ENCODE measurements around the gene S100A1. TPM values are rescaled to one million over a fixed set of nuclear protein-coding genes. Genes with fewer than 3 reads are reported as not detected.

The S100A1 gene
- total and polyA plus RNA-seq, 2 of the 8 experiments (the other 6 are each of a cell fraction or from before 2014, with no cell fraction given): 2.0 TPM; not detected in 1

GRCh38 chr1:153643816-153644215 lies 15.6 kb downstream of the S100A1 start:
- H4K5ac ChIP-seq (ENCODE audit: insufficient read length, low read depth, low read length): no peak overlapping the region
- H3K4me2 ChIP-seq (ENCODE audit: insufficient read depth in 1 of 2, low read depth in 2 of 2, low read length in 2 of 2): no peak overlapping the region
- no peak overlapping the region for H3K56ac ChIP-seq (replicated peaks; ENCODE audit: insufficient read length, low read depth, low read length)
- POLR2A ChIA-PET (ENCODE audit: partially characterized antibody): interaction anchor here (1.0 to 16.2 kb wide), 6 partner anchors 8 to 45 kb away, joined by 3 to 343 read pairs (median 31); partner anchors contain the start of genes CHTOP, ILF2, S100A1 and S100A13
- no peak overlapping the region for H4K91ac ChIP-seq (replicated peaks; ENCODE audit: insufficient read length, low read length)
- H3K23me2 ChIP-seq (ENCODE audit: low read depth, low read length): no peaks in the 10 kb centered on the region
- H2BK5ac ChIP-seq (ENCODE audit: low read depth, low read length): no peak overlapping the region
- DNase-seq (ENCODE audit: low read depth in 1 of 2, low spot score in 2 of 2) (no peak), FAIRE-seq (no peak)
- H3K23ac ChIP-seq (ENCODE audit: insufficient read length): no peak overlapping the region
- peaks cover 43 to 73% (median 66%) of the 10 kb centered on the region in 4 experiments for H3K36me3 ChIP-seq (ENCODE audit: control insufficient read depth in 2 of 4, insufficient read depth in 4 of 4, low read length in 3 of 4)
- H2AFZ ChIP-seq (ENCODE audit: low read length): no peak overlapping the region
- peaks cover 6 to 7% of the 10 kb centered on the region in 2 experiments for H4K20me1 ChIP-seq (replicated peaks in 1 of 2; ENCODE audit: control insufficient read depth in 1 of 2, insufficient read depth in 2 of 2, low read length in 2 of 2)
- H2BK15ac ChIP-seq (ENCODE audit: low read length): no peak overlapping the region
- H3K18ac ChIP-seq (ENCODE audit: extremely low read depth, low read length): no peak overlapping the region
- no peaks in the 10 kb centered on the region for H3K79me1 ChIP-seq (ENCODE audit: low read depth, low read length)
- H2BK120ac ChIP-seq (replicated peaks; ENCODE audit: low read depth, low read length): no peak overlapping the region
- no peak overlapping the region for H3K9ac ChIP-seq (replicated peaks in 1 of 4; ENCODE audit: extremely low read depth in 1 of 4, low read depth in 3 of 4, low read length in 3 of 4)
- H2AK5ac ChIP-seq (ENCODE audit: low read depth, low read length): no peak overlapping the region
- no peak overlapping the region for H2BK20ac ChIP-seq (ENCODE audit: low read length)
- H3K27me3 ChIP-seq (replicated peaks in 1 of 4; ENCODE audit: control insufficient read depth in 3 of 4, extremely low read depth in 1 of 4, insufficient read depth in 3 of 4, low read length in 3 of 4): no peaks in the 10 kb centered on the region
- no peak overlapping the region for H2BK12ac ChIP-seq (ENCODE audit: low read depth, low read length)
- H3K4me1 ChIP-seq (replicated peaks in 1 of 4; ENCODE audit: control insufficient read depth in 3 of 4, insufficient read depth in 4 of 4, low read length in 3 of 4): peaks cover 0 to 3% (median 0%) of the 10 kb centered on the region in 4 experiments; a peak in 1 of 7 replicates
- no peak overlapping the region for H4K8ac ChIP-seq (ENCODE audit: extremely low read depth, insufficient read depth, low read length)
- TF ChIP-seq ZNF274 (IDR thresholded peaks at IDR 0.05; ENCODE audit: borderline replicate concordance, extremely low read depth, low read length) (no peak), SP2 (IDR thresholded peaks at IDR 0.05; ENCODE audit: low read length) (no peak), SP4 (IDR thresholded peaks at IDR 0.05; ENCODE audit: low read length) (no peak), TEAD4 (IDR thresholded peaks at IDR 0.05; ENCODE audit: low read depth, low read length) (no peak), TBP (IDR thresholded peaks at IDR 0.05; ENCODE audit: low read depth, low read length) (no peak), GTF2F1 (IDR thresholded peaks at IDR 0.05; ENCODE audit: borderline replicate concordance, low read depth, low read length) (no peak), JUN (IDR thresholded peaks at IDR 0.05; ENCODE audit: low read depth, low read length) (no peak), KDM4A (IDR thresholded peaks at IDR 0.05; ENCODE audit: low read depth, low read length, severe bottlenecking) (no peak), SP1 (IDR thresholded peaks at IDR 0.05; ENCODE audit: low read depth, low read length) (no peak), CTBP2 (IDR thresholded peaks at IDR 0.05; ENCODE audit: borderline replicate concordance, insufficient read depth, insufficient read length, low read length) (no peak), BRCA1 (IDR thresholded peaks at IDR 0.05; ENCODE audit: low read depth, low read length) (no peak)
- H3K27ac ChIP-seq (ENCODE audit: low read depth, low read length): no peak overlapping the region
- CTCF ChIA-PET (ENCODE audit: partially characterized antibody): interaction anchor here (0.6 to 1.7 kb wide), 8 partner anchors 9 to 506 kb away, joined by 3 to 4 read pairs (median 3); partner anchors contain the start of gene S100A1
- no peaks in the 10 kb centered on the region for H3K9me3 ChIP-seq (ENCODE audit: insufficient read depth in 2 of 2, low read depth in 1 of 2, low read length in 1 of 2)
- H3K4ac ChIP-seq (replicated peaks; ENCODE audit: insufficient read length, low read depth, low read length): no peak overlapping the region
- no peak overlapping the region for H3K14ac ChIP-seq (ENCODE audit: insufficient read length)
- H3K79me2 ChIP-seq (ENCODE audit: control insufficient read depth in 1 of 2, insufficient read depth in 2 of 2, low read length in 2 of 2): peaks cover 0 to 7% of the 10 kb centered on the region in 2 experiments; a peak in 1 of 4 replicates
- H3K4me3 ChIP-seq (ENCODE audit: extremely low read depth in 1 of 4, insufficient read depth in 2 of 4, low read depth in 3 of 4, low read length in 4 of 4): no peak overlapping the region

Measured in H1 (cell line).